Caco-2 (cell line): ENCODE data around the gene EPHX1. TPM values are rescaled to one million over a fixed set of nuclear protein-coding genes. Genes with fewer than 3 reads are reported as not detected.

Source experiments
- BruUV-seq: library from RNA; stranded (reverse); fragments of 400-500 nt; replicated peaks from 2 replicates; lab custom pipeline; 2021; lab: Mats Ljungman, UMichigan
- CTCF ChIA-PET: fragments of 300-600 bp; sonication (Branson Sonifier 250); formaldehyde crosslinking; loops from one replicate; lab custom pipeline; 2022; ENCODE audit warnings: antibody characterized with exemption; lab: Charles Lee
- POLR2A ChIA-PET: fragments of 300-600 bp; sonication (Branson Sonifier 250); formaldehyde crosslinking; loops from one replicate; lab custom pipeline; 2022; ENCODE audit warnings: antibody characterized with exemption; lab: Charles Lee
- DNase-seq, 2 experiments: peaks; one replicate each; pipeline versions ENCODE4 v3.0.0 to v3.0.0-alpha.2; 2020 to 2022
- H3K27me3 ChIP-seq: replicated peaks from 2 replicates; pipeline ENCODE4 v1.6.0; 2011; ENCODE audit warnings: low read length; ENCODE audit not compliant: control insufficient read depth, insufficient read depth
- H3K36me3 ChIP-seq: 2 replicates; pipeline ENCODE4 v1.5.1; 2011; ENCODE audit warnings: low read length; ENCODE audit not compliant: control insufficient read depth, insufficient read depth
- H3K4me1 ChIP-seq: fragments of 250-450 bp; sonication (Bioruptor Pico); 2 replicates; pipeline ENCODE4 v1.5.1; 2020; ENCODE audit warnings: mild to moderate bottlenecking
- H3K4me3 ChIP-seq: 2 replicates; pipeline ENCODE4 v1.5.1; 2011; ENCODE audit warnings: low read depth, mild to moderate bottlenecking, control low read depth, low read length
- H3K9me3 ChIP-seq: fragments of 250-450 bp; sonication (Bioruptor Pico); 2 replicates; pipeline ENCODE4 v1.5.1; 2020; ENCODE audit warnings: mild to moderate bottlenecking, moderate library complexity
- H3K27ac Mint-ChIP-seq: one replicate; pipeline ENCODE4 v1.8.0; 2022; ENCODE audit warnings: mixed read lengths; ENCODE audit not compliant: unreplicated experiment
- H3K27me3 Mint-ChIP-seq: one replicate; pipeline ENCODE4 v1.8.0; 2022; ENCODE audit warnings: mixed read lengths; ENCODE audit not compliant: insufficient read depth, unreplicated experiment
- H3K36me3 Mint-ChIP-seq: one replicate; pipeline ENCODE4 v1.8.0; 2022; ENCODE audit warnings: mild to moderate bottlenecking, mixed read lengths; ENCODE audit not compliant: insufficient read depth, unreplicated experiment
- H3K4me1 Mint-ChIP-seq: one replicate; pipeline ENCODE4 v1.8.0; 2022; ENCODE audit warnings: low read depth, mixed read lengths; ENCODE audit not compliant: unreplicated experiment
- H3K4me3 Mint-ChIP-seq: one replicate; pipeline ENCODE4 v1.8.0; 2022; ENCODE audit warnings: mild to moderate bottlenecking, moderate library complexity, mixed read lengths; ENCODE audit not compliant: unreplicated experiment
- H3K9me3 Mint-ChIP-seq: one replicate; pipeline ENCODE4 v1.8.0; 2022; ENCODE audit warnings: mixed read lengths; ENCODE audit not compliant: unreplicated experiment
- intact Hi-C: fragments of 100-400 bp; cut with micrococcal nuclease; formaldehyde crosslinking; loops from one replicate; pipeline ENCODE4 v1.10.0; 2022; ENCODE audit not compliant: unreplicated experiment
- total RNA-seq: library from RNA; stranded (reverse); gene quantifications from 2 replicates; pipeline ENCODE4 v1.2.3, GENCODE V29; 2022
- TF ChIP-seq, protein P1 (sequence below), 2 experiments: fragments of 200-600 bp in 1 of 2; IDR thresholded peaks; 1 replicate in 1 of 2; 2 replicates in 1 of 2; pipeline versions ENCODE4 v1.5.1 to v1.8.0; 2011 to 2022; ENCODE audit warnings: antibody characterized with exemption in 1 of 2, control low read depth in 1 of 2, inconsistent platforms in 1 of 2, low read depth in 1 of 2, low read length in 1 of 2, mild to moderate bottlenecking in 1 of 2, moderate library complexity in 1 of 2; ENCODE audit not compliant: insufficient read depth in 1 of 2, severe bottlenecking in 1 of 2, unreplicated experiment in 1 of 2

Gene EPHX1
- total RNA-seq, 1 experiment from 2014 or later, result 88.5 TPM

DNA sequence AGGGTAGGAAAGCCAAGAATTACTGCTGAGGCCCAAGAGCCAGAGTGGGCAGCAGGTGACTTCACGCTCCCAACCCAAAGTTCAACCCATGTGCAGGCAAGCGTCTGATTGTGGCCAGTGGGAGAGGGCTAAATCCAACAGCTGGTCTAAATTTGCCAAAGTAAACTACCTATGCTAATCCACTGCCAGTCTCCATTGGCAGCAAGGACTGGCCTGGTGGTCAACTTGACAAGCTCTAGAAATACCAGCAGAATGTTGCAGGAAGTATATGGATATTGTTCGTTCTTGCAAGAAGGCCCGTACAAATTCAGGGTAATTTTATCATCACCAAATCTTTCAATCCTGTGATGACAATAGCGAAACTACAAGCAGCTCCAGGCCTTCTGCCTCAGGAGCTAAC lies 70.7 kb downstream of the EPHX1 start:
- ChIA-PET CTCF (interaction anchor here (2.1 to 2.8 kb wide), 2 partner anchors 43 to 406 kb away, joined by 8 to 9 read pairs; partner anchors contain the start of gene PYCR2), POLR2A (interaction anchor here (2.3 to 2.6 kb wide), 2 partner anchors 103 to 182 kb away, joined by 9 to 11 read pairs; partner anchors contain the start of genes H3-3A and SRP9)
- no peaks in the 10 kb centered on the region for H3K36me3 ChIP-seq
- peaks cover 36% of the 10 kb centered on the region for H3K4me1 ChIP-seq
- peaks cover 26% of the 10 kb centered on the region for H3K4me1 Mint-ChIP-seq
- no peak overlapping the region for H3K27ac Mint-ChIP-seq
- no TSS peak for BruUV-seq
- no peaks in the 10 kb centered on the region for H3K9me3 Mint-ChIP-seq
- no peaks in the 10 kb centered on the region for H3K27me3 ChIP-seq
- peak overlapping the region; percentile 91 for H3K4me3 ChIP-seq
- peaks cover 27% of the 10 kb centered on the region for H3K36me3 Mint-ChIP-seq
- H3K9me3 ChIP-seq, result no peaks in the 10 kb centered on the region
- peak overlapping the region; percentile 95 for H3K4me3 Mint-ChIP-seq
- intact Hi-C loops, result loop anchor here (1.0 kb wide), 2 partner anchors 44 to 67 kb away; partner anchors contain the start of gene PYCR2
- no peak for DNase-seq
- no peaks in the 10 kb centered on the region for H3K27me3 Mint-ChIP-seq
- TF ChIP-seq, protein P1, sequence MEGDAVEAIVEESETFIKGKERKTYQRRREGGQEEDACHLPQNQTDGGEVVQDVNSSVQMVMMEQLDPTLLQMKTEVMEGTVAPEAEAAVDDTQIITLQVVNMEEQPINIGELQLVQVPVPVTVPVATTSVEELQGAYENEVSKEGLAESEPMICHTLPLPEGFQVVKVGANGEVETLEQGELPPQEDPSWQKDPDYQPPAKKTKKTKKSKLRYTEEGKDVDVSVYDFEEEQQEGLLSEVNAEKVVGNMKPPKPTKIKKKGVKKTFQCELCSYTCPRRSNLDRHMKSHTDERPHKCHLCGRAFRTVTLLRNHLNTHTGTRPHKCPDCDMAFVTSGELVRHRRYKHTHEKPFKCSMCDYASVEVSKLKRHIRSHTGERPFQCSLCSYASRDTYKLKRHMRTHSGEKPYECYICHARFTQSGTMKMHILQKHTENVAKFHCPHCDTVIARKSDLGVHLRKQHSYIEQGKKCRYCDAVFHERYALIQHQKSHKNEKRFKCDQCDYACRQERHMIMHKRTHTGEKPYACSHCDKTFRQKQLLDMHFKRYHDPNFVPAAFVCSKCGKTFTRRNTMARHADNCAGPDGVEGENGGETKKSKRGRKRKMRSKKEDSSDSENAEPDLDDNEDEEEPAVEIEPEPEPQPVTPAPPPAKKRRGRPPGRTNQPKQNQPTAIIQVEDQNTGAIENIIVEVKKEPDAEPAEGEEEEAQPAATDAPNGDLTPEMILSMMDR (IDR thresholded peaks at IDR 0.05; ENCODE audit: insufficient read depth in 1 of 2, low read depth in 1 of 2, low read length in 1 of 2, severe bottlenecking in 1 of 2, unreplicated experiment in 1 of 2), result no peak

DNA sequence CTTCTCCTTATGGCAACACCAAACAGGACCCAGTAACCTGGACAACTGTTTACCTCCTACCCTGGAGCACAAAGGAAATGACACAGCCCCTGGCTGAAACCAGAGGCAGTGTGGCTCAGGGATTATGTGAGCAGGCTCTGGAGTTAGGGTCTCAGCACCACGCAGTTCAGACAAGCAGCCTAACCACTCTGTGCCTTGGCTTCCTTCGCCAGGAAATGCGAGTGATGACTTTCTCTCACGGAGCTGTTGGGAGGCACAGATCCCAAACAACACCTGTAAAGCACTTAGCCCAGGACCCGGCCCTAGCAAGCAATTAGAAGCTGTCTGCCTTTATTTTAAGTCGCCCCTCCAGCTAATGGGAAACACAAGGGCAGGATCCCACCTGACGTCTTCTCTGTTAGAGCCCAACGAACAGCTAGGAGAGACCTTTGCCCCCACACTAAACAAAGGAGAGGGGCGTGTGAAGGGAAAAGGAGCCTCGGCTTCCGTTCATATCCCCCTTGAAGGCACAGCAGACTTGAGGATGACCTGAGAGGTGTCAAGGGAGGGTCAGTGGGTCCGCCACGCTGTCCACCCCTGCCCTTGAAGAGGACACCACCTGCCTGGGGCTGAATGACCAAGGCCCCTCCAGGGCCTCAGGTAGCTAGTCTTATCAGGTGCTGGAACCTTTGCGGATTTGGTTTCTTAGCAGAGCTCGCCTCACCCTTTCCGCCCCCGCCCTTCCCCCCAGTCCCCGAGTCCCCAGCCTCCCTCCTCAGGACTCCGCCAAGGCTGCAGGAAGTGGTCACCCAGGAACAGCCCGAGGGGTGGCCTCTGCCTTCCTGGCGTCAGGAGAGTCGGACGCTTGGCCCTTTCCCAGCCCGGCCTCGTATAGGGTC lies 71.4 kb downstream of the EPHX1 start:
- no TSS peak for BruUV-seq
- TF ChIP-seq, protein P1 (IDR thresholded peaks at IDR 0.05; ENCODE audit: insufficient read depth in 1 of 2, low read depth in 1 of 2, low read length in 1 of 2, severe bottlenecking in 1 of 2, unreplicated experiment in 1 of 2), result no peak
- intact Hi-C loops, result loop anchor here (1.0 kb wide), 2 partner anchors 43 to 68 kb away; partner anchors contain the start of gene PYCR2
- Histone ChIP-seq H3K4me3 (peak overlapping the region; percentile 91), H3K4me1 (peaks cover 33% of the 10 kb centered on the region), H3K9me3 (no peaks in the 10 kb centered on the region), H3K27me3 (no peaks in the 10 kb centered on the region), H3K36me3 (no peaks in the 10 kb centered on the region)
- POLR2A ChIA-PET, result interaction anchor here (1.2 to 2.7 kb wide), 4 partner anchors 24 to 181 kb away, joined by 4 to 33 read pairs (median 10); partner anchors contain the start of genes H3-3A, PYCR2 and SRP9
- Mint-ChIP-seq H3K27me3 (no peaks in the 10 kb centered on the region), H3K36me3 (peaks cover 20% of the 10 kb centered on the region), H3K9me3 (no peaks in the 10 kb centered on the region), H3K27ac (peak overlapping the region; percentile 91), H3K4me3 (peak overlapping the region; percentile 95), H3K4me1 (peaks cover 24% of the 10 kb centered on the region)
- CTCF ChIA-PET, result interaction anchor here (0.7 to 2.8 kb wide), 4 partner anchors 43 to 407 kb away, joined by 4 to 13 read pairs (median 8); partner anchors contain the start of genes PYCR2 and SRP9
- peak; percentile 62 to 68 for DNase-seq
